GM10248 (cell line): ENCODE data around the gene GRAMD2B.

ENCODE experiments used
- CTCF ChIA-PET: fragments of 300-600 bp; sonication (Branson Sonifier 250); formaldehyde crosslinking; extraction: SDS; loops from one replicate; lab custom pipeline; 2021; ENCODE audit warnings: antibody characterized with exemption; lab: Yijun Ruan, JAX
- POLR2A ChIA-PET: fragments of 350-650 bp; sonication (Branson Sonifier 250); formaldehyde crosslinking; extraction: SDS; loops from one replicate; lab custom pipeline; 2020; ENCODE audit warnings: antibody characterized with exemption; lab: Yijun Ruan, JAX
- DNase-seq: peaks from one replicate; pipeline ENCODE4 v3.0.0; 2012; ENCODE audit errors: extremely low spot score
- TF ChIP-seq, protein P1 (sequence below): IDR thresholded peaks from 2 replicates; pipeline ENCODE4 v1.5.1; 2012; ENCODE audit warnings: mild to moderate bottlenecking, low read depth; ENCODE audit errors: extremely low read depth, missing control alignments, control extremely low read depth

The GRAMD2B gene

DNA sequence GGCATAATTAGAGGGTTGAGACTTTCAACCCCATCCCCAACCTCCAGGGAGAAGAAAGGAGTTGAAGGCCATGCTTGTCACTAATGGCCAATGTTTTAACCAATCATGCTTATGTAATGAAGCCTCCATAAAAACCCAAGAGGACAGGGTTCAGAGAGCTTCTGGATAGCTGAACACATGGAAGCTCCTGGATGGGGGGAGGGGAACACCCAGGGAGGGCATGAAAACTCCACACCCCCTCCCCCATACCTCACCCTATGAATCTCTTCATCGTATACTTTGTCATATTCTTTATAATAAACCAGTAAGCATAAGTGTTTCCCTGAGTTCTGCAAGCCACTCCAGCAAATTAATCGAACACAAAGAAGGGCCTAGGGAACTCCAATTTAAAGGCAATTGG lies 90.1 kb downstream of the GRAMD2B start:
- no peak for DNase-seq
- CTCF ChIA-PET = interaction anchor here (1.1 to 2.6 kb wide), 7 partner anchors 9 to 175 kb away, joined by 3 to 16 read pairs (median 3); no protein-coding TSS in a partner anchor
- POLR2A ChIA-PET = no interaction called here
- TF ChIP-seq, protein P1, sequence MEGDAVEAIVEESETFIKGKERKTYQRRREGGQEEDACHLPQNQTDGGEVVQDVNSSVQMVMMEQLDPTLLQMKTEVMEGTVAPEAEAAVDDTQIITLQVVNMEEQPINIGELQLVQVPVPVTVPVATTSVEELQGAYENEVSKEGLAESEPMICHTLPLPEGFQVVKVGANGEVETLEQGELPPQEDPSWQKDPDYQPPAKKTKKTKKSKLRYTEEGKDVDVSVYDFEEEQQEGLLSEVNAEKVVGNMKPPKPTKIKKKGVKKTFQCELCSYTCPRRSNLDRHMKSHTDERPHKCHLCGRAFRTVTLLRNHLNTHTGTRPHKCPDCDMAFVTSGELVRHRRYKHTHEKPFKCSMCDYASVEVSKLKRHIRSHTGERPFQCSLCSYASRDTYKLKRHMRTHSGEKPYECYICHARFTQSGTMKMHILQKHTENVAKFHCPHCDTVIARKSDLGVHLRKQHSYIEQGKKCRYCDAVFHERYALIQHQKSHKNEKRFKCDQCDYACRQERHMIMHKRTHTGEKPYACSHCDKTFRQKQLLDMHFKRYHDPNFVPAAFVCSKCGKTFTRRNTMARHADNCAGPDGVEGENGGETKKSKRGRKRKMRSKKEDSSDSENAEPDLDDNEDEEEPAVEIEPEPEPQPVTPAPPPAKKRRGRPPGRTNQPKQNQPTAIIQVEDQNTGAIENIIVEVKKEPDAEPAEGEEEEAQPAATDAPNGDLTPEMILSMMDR = no peak

DNA sequence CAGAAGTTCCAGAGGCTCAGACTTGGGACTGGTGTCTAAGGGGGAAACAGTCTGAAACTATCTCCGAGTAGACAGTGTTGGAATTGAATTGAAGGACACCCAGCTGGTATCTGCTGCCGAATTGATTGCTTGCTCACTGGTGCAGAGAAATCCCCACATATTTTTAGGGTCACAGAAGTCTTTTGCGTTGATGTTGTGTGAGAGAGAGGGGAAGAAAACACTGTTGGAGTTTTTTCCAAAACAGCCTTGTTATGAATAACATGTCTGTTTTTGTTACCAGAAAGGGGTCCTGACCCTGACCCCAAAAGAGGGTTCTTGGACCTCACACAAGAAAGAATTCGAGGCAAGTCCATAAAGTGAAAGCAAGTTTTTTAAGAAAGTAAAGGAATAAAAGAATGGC lies 90.5 kb downstream of the GRAMD2B start:
- no peak for DNase-seq
- ChIA-PET CTCF (interaction anchor here (1.1 to 2.6 kb wide), 4 partner anchors 14 to 126 kb away, joined by 3 to 16 read pairs (median 3); no protein-coding TSS in a partner anchor), POLR2A (no interaction called here)
- TF ChIP-seq, protein P1 = no peak

DNA sequence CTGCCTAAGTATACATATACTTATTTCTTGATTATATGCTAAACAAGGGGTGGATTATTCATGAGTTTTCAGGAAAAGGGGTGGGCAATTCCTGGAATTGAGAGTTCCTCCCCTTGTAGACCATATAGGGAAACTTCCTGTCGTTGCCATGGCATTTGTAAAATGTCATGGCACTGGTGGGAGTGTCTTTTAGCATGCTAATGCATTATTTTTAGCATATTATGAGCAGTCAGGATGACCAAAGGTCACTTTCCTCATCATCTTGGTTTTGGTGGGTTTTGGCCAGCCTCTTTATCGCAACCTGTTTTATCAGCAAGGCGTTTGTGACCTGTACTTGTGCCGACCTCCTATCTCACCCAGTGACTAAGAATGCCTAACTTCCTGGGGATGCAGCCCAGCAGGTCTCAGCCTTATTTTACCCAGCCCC lies 90.9 kb downstream of the GRAMD2B start:
- no peak for DNase-seq
- CTCF ChIA-PET = interaction anchor here (1.4 to 2.6 kb wide), 2 partner anchors 14 to 26 kb away, joined by 3 to 16 read pairs; no protein-coding TSS in a partner anchor
- POLR2A ChIA-PET = no interaction called here
- TF ChIP-seq, protein P1 = no peak

DNA sequence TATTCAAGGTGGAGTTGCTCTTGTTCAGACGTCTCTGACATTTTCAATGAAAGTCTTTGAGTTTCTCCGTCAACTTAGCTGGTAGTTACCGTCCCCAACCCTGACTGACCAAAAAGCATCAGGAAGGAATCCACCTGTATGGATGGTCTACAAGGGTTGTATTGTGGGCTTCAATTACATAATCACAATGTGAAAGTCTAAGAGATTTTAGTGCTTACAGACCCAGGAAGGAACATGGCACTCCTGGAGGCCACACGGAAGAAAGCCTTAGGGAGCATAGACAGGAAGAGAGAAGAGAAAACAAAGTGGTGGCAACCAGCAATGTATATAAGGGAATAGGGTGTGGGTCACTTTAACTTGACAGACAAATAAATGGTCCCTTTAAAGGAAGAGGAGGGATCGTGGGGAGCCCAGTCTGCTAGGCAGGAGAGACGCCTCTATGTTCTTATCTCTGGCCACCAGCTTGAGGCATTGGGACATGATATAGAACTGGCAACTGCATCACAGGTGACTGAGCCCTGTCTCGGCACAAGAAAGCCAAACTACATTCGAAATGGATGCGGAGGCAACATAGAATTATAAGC lies 91.4 kb downstream of the GRAMD2B start:
- ChIA-PET CTCF (interaction anchor here (1.4 kb wide), 1 partner anchor 25 kb away, joined by 3 read pairs; no protein-coding TSS in a partner anchor), POLR2A (no interaction called here)
- TF ChIP-seq, protein P1 = no peak
- DNase-seq = no peak

DNA sequence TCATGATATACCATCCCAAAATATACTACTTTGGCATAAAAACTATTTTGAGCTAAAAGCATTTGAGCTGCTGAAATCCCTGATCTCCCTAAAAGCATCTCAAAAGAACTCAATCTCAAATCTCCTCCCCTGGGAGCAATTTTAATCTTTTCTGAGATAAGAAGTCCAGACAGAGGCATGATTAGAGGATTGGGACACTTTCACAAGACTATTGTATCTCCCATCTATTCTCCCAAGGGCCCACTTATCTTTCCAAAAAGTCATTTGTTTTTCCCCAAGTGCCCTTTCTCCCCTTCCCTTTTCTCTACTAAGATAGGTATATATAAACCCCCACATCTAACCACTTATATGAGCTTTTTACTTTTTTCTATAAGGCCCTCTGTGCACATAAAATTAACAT lies 92.1 kb downstream of the GRAMD2B start:
- no peak for DNase-seq
- POLR2A ChIA-PET = no interaction called here
- CTCF ChIA-PET = interaction anchor here (0.7 kb wide), 1 partner anchor 177 kb away, joined by 3 read pairs; no protein-coding TSS in a partner anchor
- TF ChIP-seq, protein P1 = no peak

DNA sequence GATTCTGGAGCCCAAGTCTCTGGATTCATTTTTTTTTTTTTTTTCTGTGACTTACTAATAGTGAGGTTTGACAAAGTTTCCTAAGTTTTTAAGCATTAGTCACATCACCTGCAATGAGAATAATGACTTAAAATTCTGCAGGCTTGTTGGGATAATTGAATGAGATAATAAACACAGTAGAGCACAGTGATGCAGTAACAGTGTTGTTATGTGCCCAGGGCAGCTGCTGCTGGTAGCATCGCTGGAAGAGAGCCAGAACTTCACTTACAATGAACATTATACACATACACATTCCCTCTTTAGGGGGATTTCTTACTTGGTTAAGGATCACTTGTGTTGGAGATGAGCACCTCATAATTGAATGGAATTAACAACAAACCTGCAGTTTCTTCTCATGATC lies 92.9 kb downstream of the GRAMD2B start:
- TF ChIP-seq, protein P1 = no peak
- POLR2A ChIA-PET = no interaction called here
- CTCF ChIA-PET = interaction anchor here (1.2 to 1.3 kb wide), 2 partner anchors 16 to 178 kb away, joined by 6 to 7 read pairs; no protein-coding TSS in a partner anchor
- no peak for DNase-seq
